NCI-H2107 treated with DMSO at 0.1 percent for 48 hours (cell line): ENCODE measurements around the gene GNAZ.

Experiments
- DNase-seq: peaks from one replicate; lab custom pipeline; 2025; ENCODE audit not compliant: unreplicated experiment; lab: John Stamatoyannopoulos, UW

Gene GNAZ

DNA sequence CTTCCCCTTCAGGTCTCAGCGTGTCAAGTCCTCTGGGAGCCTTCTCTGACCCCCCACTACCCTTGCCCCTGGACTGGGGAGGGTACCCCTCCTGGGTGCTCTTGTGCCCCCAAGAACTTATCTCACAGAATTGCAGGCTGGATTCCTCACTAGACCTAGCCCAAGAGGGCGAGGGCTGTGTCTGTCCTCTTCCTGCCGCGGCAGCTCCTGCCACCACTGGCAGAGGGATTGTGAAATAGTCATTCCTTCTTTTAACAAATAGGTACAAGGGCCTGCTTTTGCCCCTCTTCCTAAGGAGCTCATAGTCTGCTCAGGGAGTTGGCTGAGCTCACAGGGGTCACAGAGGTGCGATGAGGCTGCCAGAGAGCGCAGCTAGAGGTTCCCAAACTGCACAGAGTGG lies 80.4 kb downstream of the GNAZ start:
- DNase-seq = no peak

DNA sequence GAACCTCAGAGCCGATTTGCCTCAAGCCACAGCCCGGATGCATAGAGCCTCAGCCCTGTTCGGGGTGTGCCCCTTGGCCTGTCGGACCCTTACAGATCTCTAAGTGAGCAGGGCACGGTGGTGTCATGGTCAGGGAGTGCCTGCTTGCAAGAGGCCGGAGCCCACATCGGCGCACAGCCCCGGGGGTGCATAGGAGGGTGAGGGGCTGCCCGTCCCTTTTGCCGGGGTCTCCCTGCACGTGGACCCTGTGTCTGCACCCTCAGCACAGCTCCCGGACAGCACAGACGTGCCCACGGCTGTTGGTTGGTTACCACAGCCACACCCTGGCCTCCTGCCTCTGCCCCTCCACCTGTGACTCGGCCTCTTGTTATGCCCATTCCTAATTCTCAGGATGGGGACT lies 81.5 kb downstream of the GNAZ start:
- no peak for DNase-seq

DNA sequence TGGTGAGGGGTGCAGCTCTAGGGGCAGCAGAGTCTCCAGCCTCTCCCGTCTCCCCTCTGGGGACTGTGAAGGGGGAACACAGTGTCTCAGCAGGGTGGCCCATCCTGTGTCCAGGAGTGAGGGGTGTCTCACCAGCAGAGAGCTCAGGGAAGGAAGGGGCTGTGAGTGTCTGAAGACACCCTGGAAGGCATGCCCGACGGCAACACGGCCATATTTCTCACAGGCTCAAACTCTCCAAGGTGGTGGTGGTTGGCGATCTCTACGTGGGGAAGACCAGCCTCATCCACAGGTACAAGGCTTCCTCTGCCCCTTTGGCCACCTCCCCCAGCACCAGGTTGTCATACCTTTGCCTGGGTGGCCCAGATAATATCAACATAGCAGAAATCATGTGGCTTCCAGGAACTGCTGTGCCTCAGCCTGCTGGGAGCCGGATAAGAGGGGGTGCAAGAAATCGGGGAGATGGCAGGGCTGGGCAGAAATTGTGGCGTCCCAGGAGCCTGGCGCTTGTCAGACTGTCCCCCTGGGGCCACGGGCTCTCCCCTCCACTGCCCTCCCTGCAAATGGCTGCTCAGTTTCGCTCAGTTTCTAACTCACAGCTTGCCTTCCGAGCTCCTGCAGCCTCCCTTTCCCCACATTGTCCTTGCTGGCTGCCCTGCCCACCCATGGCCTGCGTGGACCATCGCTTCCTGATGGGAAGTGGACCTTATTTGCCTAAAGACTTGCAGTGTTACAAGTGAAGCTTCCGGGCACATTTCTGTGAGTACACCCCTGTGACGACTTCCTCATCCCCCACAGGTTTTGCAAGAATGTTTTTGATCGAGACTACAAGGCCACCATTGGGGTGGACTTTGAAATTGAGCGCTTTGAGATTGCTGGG lies 82.2 kb downstream of the GNAZ start:
- no peak for DNase-seq

DNA sequence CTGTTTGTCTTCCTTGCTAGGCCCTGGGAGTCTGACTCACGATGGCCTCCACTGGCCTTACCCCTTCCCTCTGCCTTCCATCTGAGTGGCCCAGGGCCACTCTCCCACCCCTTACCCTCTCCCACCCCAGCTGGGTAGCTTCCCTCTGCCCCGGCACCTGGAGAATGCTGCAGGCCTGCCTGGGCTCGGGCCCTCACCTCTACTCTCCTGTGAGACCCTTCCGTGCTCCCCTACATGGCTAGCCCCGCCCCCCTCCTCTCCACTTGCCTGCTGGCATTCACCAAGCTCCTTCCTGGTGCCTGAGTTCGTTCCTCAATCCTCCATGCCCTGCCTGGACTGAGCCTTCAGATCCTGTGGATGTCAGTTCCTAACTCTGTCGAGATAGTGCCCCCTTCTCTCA lies 83.7 kb downstream of the GNAZ start:
- no peak for DNase-seq

DNA sequence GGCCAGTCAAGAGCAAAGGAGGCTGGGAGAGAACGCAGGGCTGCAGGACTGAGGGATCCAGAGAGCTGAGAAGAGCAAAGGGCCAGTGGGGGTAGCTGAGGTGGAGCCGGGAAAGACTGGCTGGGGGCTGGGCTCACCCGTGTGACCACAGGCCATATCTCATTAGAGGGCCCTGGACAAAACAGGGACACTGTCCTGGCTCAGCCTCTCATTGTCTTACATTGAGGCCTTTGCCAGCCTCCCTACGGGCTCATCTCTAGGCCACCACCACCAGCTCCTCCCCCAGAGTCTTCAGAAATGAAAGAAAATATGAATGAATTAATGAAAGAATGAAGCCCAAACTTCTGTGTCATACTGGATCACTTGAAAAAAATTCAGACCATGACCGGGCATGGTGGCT lies 84.1 kb downstream of the GNAZ start:
- DNase-seq = no peak

DNA sequence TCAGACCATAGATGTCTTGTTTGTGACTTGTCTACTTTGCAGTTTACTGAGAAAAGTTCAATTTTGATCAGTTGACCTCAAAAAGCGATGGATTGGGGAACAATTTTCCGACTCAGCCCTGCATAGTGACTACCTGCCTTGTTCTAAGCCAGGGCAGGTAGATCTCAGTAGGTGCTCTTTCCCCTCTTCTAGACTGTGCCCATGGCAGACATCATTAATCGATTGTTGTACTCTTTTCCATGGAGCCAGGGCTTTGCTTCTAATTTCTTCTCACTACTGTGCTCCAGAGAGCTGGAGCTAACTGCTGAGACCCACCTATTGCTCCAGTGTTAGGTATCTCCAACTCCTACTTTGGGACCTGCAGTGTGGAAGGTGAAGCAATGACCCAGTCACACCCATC lies 84.8 kb downstream of the GNAZ start:
- no peak for DNase-seq

DNA sequence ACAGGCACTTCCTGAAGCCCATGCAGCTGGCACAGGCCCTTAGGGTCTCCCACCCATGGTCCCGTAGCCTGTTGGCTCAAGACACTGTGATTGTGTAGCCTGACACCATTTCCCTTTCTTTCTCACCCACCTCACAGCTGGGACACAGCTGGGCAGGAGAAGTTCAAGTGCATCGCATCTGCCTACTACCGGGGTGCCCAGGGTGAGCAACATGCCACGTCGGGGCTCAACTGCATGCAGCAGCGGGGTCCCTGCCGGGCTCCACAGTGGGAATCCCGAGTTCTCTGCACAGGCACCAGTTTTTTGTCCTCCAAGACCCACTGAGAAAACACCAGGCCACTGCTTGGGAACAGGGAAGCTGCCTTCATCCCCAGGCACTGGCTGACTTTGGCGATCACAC lies 85.5 kb downstream of the GNAZ start:
- no peak for DNase-seq

DNA sequence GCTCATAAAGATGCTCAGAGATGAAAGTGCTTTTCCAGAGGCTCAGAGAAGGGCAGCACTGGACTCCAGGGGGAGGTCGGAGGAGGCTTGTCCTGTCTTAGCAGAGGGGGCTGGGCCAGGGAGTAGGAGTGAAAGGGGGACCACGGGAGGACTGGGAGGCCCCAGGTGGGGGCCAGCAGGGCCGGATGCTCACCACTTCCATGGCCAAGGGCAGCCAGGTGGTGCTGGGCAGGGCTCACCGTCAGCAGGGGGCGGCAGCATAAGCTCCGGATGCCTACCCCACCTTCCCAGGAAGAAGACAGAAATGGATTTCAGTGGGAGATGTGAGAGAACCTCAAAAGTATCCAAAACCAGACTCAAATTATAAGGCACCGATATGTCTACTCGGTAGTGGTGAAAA lies 86.0 kb downstream of the GNAZ start:
- DNase-seq = no peak

DNA sequence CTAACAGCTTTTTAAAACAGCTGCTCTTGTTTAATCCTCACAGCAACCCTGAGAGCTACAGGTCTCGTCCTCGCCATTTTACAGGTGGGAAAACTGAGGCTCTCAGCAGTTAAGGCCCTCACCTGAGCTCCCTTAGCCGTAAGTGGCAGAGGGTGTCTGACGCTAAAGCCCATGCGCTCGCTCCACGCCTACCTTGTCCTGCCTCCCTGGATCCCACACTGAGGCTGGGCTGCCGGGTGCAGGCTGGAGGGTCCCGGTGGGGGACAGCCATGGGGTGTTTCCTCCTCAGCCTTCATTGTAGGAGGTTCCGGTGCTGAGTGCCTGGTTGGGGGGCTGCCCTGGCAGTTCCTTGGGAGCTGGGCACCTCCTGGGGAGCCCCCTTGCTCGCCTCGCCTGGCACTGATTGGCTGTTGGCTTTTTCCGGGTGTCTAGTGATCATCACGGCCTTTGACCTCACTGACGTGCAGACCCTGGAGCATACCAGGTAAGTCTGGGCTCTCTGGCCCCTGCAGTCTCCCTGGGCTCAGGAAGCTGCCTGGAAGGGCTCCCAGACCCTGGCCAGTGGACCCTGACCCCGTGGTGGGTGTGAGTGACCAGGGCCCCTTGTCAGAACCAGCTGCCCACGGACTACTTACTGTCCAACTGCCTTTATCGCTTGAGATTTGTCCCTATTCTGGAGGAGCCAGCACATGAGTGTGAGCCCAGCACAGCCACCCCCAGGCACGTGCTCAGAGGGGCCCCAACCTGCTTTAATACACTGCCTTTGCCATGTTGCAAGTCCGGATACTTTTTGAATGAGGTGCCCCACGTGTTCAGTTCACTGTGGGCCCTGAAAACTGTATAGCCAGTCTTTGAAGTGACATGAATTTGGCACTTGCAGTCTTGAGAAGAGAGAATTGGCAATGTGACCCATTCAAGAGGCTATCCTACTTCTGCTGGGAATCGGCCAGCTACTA lies 87.5 kb downstream of the GNAZ start:
- no peak for DNase-seq

DNA sequence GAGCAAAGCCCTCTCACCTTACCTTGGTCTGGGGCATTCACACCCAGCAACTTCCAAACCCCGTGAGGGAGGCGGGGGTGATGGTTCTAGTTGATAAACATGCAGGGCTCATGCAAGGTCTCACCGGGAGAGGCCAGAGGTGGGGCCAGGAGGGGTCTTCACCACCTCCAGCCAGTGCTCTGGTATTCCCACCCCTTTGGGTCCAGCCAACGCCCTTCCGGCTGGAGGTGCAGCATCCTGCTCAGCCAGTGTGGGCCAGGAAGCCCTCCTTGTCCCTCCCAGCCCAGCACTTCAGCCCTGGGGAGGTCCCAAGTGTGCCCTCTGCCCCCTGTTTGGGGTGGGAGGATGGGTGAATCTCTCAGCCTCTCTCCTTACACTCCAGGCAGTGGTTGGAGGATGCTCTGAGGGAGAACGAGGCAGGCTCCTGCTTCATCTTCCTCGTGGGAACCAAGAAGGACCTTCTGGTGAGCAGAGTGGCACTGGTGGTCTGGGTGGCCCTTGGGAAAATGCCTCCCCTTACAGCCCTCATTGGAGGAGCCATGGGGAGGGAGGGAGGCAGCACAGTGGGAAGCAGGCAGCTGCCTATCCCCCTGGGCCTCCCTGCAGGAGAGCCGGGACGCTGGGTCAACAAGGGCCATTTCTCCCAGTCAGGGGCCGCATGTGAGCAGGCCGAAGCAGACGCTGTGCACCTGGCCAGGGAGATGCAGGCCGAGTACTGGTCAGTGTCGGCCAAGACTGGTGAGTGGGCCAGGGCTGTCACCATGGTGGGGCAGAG lies 88.4 kb downstream of the GNAZ start:
- DNase-seq = no peak

DNA sequence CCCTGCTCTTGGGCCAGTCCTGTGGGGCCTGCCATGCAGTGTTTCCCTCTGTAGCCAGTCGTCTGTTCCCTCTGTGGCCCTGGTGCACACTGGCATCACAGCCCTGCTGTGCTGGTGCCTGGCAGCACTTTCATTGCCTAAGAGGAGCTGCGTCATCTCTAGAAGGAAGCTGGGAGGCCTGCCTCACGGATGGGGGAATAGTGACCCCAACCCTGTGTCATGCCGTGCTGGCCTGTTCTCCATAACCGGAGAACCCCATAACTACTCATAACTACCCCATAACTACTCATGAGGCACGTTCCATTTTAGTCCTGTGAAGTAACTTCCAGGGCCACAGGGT lies 88.9 kb downstream of the GNAZ start:
- no peak for DNase-seq

DNA sequence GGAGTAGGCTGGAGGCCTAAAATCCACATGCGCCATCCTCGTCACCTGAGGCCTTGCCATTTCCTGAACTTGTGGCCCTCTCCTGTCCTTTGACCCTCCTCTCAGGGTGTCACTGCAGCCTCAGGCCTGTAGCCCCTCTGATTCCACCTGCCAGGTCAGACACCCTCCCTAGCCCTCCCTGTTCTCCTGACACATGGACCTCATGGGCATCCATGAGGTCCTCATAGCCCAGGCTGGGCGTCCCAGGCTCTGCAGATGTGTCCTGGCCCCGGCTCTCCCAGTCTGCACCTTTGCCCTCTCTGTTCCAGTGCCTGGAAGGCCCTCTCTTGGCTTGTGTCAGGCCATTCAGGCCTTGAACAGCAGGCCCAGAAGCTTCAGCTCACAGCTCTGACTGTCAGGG lies 90.7 kb downstream of the GNAZ start:
- no peak for DNase-seq

DNA sequence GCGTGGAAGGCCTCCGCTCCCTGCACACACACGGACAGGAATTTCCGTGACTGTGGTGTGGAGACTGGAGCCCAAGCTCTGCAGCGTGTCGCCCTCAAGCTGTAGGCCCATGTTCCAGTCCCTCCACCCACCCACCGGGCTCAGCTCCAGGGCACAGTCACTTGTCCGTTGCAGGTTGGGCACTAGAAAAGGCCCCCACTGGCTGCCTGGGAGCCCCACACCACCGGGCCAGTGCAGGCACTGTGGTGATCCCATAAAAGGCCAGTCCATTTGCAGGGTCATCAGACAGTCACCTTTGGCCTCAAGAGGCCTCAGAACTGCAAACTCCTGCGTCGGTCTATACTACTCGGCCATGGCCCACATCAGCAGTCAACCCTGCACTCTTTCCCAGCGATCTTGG lies 91.3 kb downstream of the GNAZ start:
- no peak for DNase-seq

DNA sequence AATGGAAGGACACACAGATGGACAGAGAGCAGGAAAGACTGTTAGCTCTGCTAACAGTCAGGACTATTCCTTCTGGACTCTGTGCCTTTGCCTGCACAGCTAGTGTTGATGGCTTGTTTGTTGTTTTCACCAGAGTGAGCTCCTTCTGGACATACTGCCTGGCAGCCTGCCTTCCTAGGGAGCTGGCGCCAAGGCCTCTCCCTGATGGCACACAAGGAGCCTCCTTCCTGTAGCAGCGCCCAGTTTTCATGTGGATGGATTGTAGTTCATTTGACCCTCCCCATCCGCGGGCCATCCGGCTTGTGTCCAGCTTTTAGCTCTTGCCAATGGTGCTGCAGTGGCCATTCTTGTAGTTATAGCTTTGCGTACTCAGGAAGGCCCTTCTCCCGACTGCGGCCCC lies 93.3 kb downstream of the GNAZ start:
- no peak for DNase-seq

DNA sequence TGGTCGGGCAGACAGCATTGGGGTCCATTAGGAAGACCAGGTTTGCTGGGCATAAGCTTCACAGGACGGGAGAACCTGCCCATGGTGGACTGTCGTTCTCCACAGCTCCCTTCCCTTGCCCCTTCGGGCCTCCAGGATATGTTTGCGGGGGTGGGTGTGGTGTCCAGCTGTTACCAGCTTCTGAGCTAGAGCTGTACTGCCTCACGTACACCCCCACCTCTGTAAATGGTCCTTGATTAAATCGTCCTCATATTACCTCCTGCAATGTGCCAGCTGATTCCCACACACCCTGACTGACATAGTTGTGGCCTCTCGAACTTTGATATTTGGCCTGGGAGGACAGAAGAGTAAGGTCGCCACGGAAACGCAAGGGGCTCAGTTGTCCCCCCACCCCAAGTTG lies 93.8 kb downstream of the GNAZ start:
- no peak for DNase-seq

DNA sequence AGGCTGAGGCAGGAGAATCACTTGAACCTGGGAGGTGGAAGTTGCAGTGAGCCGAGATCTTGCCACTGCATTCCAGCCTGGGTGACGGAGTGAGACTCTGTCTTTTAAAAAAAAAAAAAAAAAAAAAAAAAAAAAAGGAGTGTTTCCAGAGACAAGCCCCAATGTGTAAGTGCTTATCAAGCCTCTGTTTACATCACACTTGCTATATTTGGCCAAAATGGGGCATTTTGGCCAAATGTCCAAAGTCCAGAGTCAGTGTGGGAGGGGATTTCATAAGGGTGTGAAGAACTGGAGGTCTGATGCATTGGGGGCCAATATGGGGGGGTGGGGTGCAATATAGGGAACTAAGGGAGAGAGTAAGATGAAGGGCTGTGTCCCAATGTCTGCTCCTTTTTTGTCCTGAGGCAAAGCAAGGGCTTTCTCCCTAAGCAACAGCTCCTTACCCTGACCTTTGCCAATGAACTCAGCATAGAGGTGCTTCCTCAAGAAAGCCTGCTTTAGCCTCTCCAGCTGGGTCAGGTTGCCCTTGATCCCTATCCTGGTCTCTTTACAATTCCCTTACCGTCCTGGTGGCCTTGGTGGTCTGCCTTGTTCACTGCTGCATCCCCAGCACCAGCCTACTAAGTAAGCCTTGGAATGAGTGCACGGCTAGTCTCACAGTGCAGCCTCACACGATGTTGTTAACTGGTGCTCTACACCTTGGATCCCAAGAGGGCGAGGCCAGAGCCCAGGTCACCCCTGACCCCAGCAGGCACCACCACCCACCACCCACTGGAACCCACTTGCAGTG lies 95.9 kb downstream of the GNAZ start:
- no peak for DNase-seq

DNA sequence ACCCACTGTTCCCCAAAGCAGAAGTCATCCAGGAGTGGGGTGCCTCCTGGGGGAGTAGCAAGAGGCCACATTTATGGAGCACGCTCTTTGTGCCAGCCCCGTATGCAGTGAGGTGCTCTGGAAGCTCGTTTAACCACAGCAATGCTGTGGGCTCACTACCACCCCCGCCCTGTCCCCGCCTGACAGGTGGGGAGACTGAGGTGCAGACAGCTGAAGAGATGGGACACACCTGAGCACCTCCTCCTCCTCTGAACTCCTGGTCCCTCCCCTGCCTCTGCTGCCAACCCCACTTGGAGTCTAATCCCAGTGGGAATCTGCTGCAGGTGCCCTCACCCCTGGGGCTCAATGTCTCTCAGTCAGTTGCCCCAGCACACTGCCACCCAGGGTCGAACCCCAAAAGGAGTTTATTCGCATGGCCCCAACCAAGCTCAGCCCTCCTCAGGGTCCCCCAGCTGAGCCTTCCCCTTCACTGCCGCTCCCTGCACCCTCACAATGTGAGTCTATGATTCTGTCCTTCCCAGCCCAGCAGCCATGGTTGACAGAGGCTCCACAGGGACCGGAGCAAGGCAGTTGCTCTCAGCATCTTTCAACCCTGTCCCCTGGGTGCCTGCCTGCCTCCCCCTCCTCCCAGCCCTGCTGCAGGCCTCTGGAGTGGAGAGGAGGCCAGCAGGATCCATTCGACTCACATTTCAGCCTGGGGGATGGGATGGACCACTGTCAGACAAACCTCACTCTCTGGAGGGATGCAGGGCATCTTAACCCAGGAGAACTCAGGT lies 96.7 kb downstream of the GNAZ start:
- DNase-seq = peak; percentile 66

DNA sequence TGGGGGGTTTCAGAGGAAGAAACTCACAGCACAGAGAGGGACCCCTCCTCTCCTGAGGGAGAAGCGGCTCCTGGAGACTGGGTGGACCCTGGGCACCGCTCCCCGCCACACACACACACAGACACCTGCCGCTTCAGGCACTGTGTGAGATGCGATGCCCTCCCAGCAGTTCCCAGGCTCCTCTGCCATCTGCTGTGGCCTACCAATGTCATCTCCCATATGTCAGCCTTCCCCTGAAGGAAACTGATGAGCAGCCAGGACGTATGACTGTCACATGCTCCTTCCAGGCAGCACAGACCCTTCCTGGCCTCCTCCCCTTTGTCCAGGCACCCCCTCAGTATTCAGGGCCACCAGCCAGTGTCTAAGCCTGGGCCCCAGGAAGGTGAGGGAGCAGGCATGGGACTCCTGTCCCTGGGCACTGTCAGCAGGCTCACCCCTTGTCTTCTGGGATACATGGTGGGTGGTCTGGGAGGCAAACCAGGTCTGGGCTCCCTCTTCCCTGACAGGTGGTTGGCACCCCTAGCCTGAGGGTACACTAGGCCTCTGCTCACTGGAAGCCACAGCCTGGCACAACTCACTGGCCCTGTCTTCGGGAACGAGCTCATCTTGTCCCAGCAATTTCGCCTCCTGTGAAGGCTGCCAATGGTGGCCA lies 98.2 kb downstream of the GNAZ start:
- DNase-seq = no peak

DNA sequence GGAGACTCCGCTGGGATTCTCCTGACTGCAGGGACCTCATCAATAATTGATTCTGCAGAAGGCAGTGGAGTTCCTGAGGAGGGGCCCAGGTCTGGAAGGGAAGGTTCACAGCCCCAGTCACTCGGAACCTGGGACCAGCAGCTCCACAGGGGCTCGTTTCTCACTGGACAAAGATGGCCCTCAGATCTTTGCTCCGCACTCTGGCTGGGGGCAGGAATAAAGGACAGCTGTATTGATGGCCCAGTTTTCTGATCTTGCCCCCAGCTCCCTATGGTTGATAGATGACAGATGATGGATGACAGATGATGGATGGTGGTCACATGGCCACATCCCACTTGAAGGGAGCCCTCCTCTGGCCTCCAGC lies 98.7 kb downstream of the GNAZ start:
- no peak for DNase-seq
